Measurements from ENCODE around the gene LRRFIP2. TPM values are rescaled to one million over a fixed set of nuclear protein-coding genes. Genes with fewer than 3 reads are reported as not detected.

LRRFIP2 gene
- total and polyA plus RNA-seq, 2 of the 8 experiments (the other 6 are each of a cell fraction or from before 2014, with no cell fraction given) = 8.8 to 25.6 TPM

GRCh38 chr3:37140899-37141541, 33.4 kb downstream of the LRRFIP2 start (continued):
- TF ChIP-seq RAD21 (IDR thresholded peaks at IDR 0.05 in 1 of 2, conservative IDR thresholded peaks at IDR 0.05 in 1 of 2; ENCODE audit: low read depth in 2 of 2, low read length in 2 of 2) = no peak
- no peak for TF ChIP-seq KDM4A (IDR thresholded peaks at IDR 0.05; ENCODE audit: low read depth, low read length, severe bottlenecking)
- no peak for TF ChIP-seq CREB1 (IDR thresholded peaks at IDR 0.05)
- no peak for TF ChIP-seq SP4 (IDR thresholded peaks at IDR 0.05; ENCODE audit: low read length)
- TF ChIP-seq POLR2AphosphoS5 (IDR thresholded peaks at IDR 0.05; ENCODE audit: low read depth, low read length) = no peak
- no peak for TF ChIP-seq EZH2 (IDR thresholded peaks at IDR 0.05; ENCODE audit: low read depth, low read length, severe bottlenecking)
